Measurements from ENCODE around the gene LRP1.
"Not testable (repeated sequence)": the region's sequence is repeated elsewhere in the genome, so short reads cannot be mapped to it uniquely, and the experiment has no call there.

LRP1 gene

GRCh38 chr12:57116580-57117281, 11.6 kb upstream of the LRP1 start:
- no peaks in the 10 kb centered on the region for H3K9me3 Mint-ChIP-seq
- peaks cover 21% of the 10 kb centered on the region for H3K4me1 Mint-ChIP-seq (ENCODE audit: low read depth)
- DNase-seq, result no peak
- H3K27me3 Mint-ChIP-seq, result no peaks in the 10 kb centered on the region
- H3K27ac Mint-ChIP-seq, result no peak overlapping the region
- H3K36me3 Mint-ChIP-seq (ENCODE audit: low read depth), result no peaks in the 10 kb centered on the region
- H3K4me3 Mint-ChIP-seq, result no peak overlapping the region

GRCh38 chr12:57118711-57119271, 9.5 kb upstream of the LRP1 start:
- no peak overlapping the region for H3K4me3 Mint-ChIP-seq
- peaks cover 6% of the 10 kb centered on the region for H3K4me1 Mint-ChIP-seq (ENCODE audit: low read depth)
- no peaks in the 10 kb centered on the region for H3K9me3 Mint-ChIP-seq
- H3K27me3 Mint-ChIP-seq, result no peaks in the 10 kb centered on the region
- DNase-seq, result no peak
- no peak overlapping the region for H3K27ac Mint-ChIP-seq
- H3K36me3 Mint-ChIP-seq (ENCODE audit: low read depth), result no peaks in the 10 kb centered on the region

- Mint-ChIP-seq H3K27ac (no peak overlapping the region), H3K4me1 (ENCODE audit: low read depth) (peaks cover 10% of the 10 kb centered on the region), H3K36me3 (ENCODE audit: low read depth) (no peaks in the 10 kb centered on the region), H3K4me3 (no peak overlapping the region), H3K9me3 (no peaks in the 10 kb centered on the region), H3K27me3 (no peaks in the 10 kb centered on the region)
- no peak for DNase-seq
Observed at GRCh38 chr12:57119294-57120085, 8.8 kb upstream of the LRP1 start.

GRCh38 chr12:57120718-57121117, 7.6 kb upstream of the LRP1 start:
- H3K27me3 Mint-ChIP-seq; H3K36me3 Mint-ChIP-seq (ENCODE audit: low read depth); H3K4me3 Mint-ChIP-seq; H3K27ac Mint-ChIP-seq; H3K9me3 Mint-ChIP-seq; DNase-seq: not testable (repeated sequence)
- H3K4me1 Mint-ChIP-seq (ENCODE audit: low read depth), result peaks cover 11% of the 10 kb centered on the region

- Mint-ChIP-seq H3K27ac (no peak overlapping the region), H3K4me3 (no peak overlapping the region), H3K4me1 (ENCODE audit: low read depth) (peaks cover 20% of the 10 kb centered on the region), H3K36me3 (ENCODE audit: low read depth) (no peaks in the 10 kb centered on the region), H3K9me3 (no peaks in the 10 kb centered on the region), H3K27me3 (peaks cover 8% of the 10 kb centered on the region)
- DNase-seq, result no peak
Observed at GRCh38 chr12:57123813-57124212, 4.5 kb upstream of the LRP1 start.

- no peak overlapping the region for H3K4me3 Mint-ChIP-seq
- H3K9me3 Mint-ChIP-seq, result no peaks in the 10 kb centered on the region
Observed at GRCh38 chr12:57124261-57124877, 3.9 kb upstream of the LRP1 start.

GRCh38 chr12:57126061-57126460, 2.2 kb upstream of the LRP1 start:
- Mint-ChIP-seq H3K27ac (no peak overlapping the region), H3K36me3 (ENCODE audit: low read depth) (no peaks in the 10 kb centered on the region), H3K9me3 (no peaks in the 10 kb centered on the region), H3K4me1 (ENCODE audit: low read depth) (peaks cover 24% of the 10 kb centered on the region), H3K4me3 (no peak overlapping the region), H3K27me3 (peaks cover 8% of the 10 kb centered on the region)
- DNase-seq, result no peak

More at GRCh38 chr12:57124261-57124877, 3.9 kb upstream of the LRP1 start:
- H3K27ac Mint-ChIP-seq, result no peak overlapping the region
- peaks cover 8% of the 10 kb centered on the region for H3K27me3 Mint-ChIP-seq
- no peaks in the 10 kb centered on the region for H3K36me3 Mint-ChIP-seq (ENCODE audit: low read depth)
- peak; percentile 75 for DNase-seq
- H3K4me1 Mint-ChIP-seq (ENCODE audit: low read depth), result peaks cover 16% of the 10 kb centered on the region

GRCh38 chr12:57126561-57126960, 1.7 kb upstream of the LRP1 start:
- H3K36me3 Mint-ChIP-seq (ENCODE audit: low read depth), result no peaks in the 10 kb centered on the region
- no peaks in the 10 kb centered on the region for H3K9me3 Mint-ChIP-seq
- H3K27me3 Mint-ChIP-seq, result peaks cover 8% of the 10 kb centered on the region
- H3K4me1 Mint-ChIP-seq (ENCODE audit: low read depth), result peaks cover 25% of the 10 kb centered on the region
- no peak overlapping the region for H3K4me3 Mint-ChIP-seq
- no peak for DNase-seq
- no peak overlapping the region for H3K27ac Mint-ChIP-seq

- peak; percentile 60 for DNase-seq
- Mint-ChIP-seq H3K9me3 (no peaks in the 10 kb centered on the region), H3K27me3 (peaks cover 8% of the 10 kb centered on the region), H3K4me3 (peak overlapping the region; percentile 79), H3K27ac (no peak overlapping the region), H3K36me3 (ENCODE audit: low read depth) (no peaks in the 10 kb centered on the region), H3K4me1 (ENCODE audit: low read depth) (peaks cover 25% of the 10 kb centered on the region)
Observed at GRCh38 chr12:57127101-57127725, 1.1 kb upstream of the LRP1 start.

- no peak for DNase-seq
- H3K27me3 Mint-ChIP-seq, result peaks cover 8% of the 10 kb centered on the region
- H3K4me3 Mint-ChIP-seq, result peak overlapping the region; percentile 79
- H3K4me1 Mint-ChIP-seq (ENCODE audit: low read depth), result peaks cover 25% of the 10 kb centered on the region
- H3K36me3 Mint-ChIP-seq (ENCODE audit: low read depth), result no peaks in the 10 kb centered on the region
- H3K9me3 Mint-ChIP-seq, result no peaks in the 10 kb centered on the region
- no peak overlapping the region for H3K27ac Mint-ChIP-seq
Observed at GRCh38 chr12:57128519-57129247, 400 bp downstream of the LRP1 start.

GRCh38 chr12:57129321-57129842, 1.1 kb downstream of the LRP1 start:
- no peak for DNase-seq
- no peaks in the 10 kb centered on the region for H3K36me3 Mint-ChIP-seq (ENCODE audit: low read depth)
- H3K4me1 Mint-ChIP-seq (ENCODE audit: low read depth), result peaks cover 22% of the 10 kb centered on the region
- H3K27me3 Mint-ChIP-seq, result peaks cover 8% of the 10 kb centered on the region
- peak overlapping the region; percentile 45 for H3K4me3 Mint-ChIP-seq
- no peaks in the 10 kb centered on the region for H3K9me3 Mint-ChIP-seq
- peak overlapping the region; percentile 19 for H3K27ac Mint-ChIP-seq

GRCh38 chr12:57129889-57130288, 1.6 kb downstream of the LRP1 start:
- H3K9me3 Mint-ChIP-seq, result no peaks in the 10 kb centered on the region
- H3K4me3 Mint-ChIP-seq, result peak overlapping the region; percentile 45
- peak overlapping the region; percentile 19 for H3K27ac Mint-ChIP-seq
- H3K27me3 Mint-ChIP-seq, result peaks cover 5% of the 10 kb centered on the region
- H3K36me3 Mint-ChIP-seq (ENCODE audit: low read depth), result no peaks in the 10 kb centered on the region
- H3K4me1 Mint-ChIP-seq (ENCODE audit: low read depth), result peaks cover 20% of the 10 kb centered on the region
- DNase-seq, result no peak

- no peak overlapping the region for H3K4me3 Mint-ChIP-seq
- H3K27ac Mint-ChIP-seq, result no peak overlapping the region
- H3K27me3 Mint-ChIP-seq, result peaks cover 5% of the 10 kb centered on the region
- no peaks in the 10 kb centered on the region for H3K36me3 Mint-ChIP-seq (ENCODE audit: low read depth)
- no peaks in the 10 kb centered on the region for H3K9me3 Mint-ChIP-seq
- H3K4me1 Mint-ChIP-seq (ENCODE audit: low read depth), result peaks cover 20% of the 10 kb centered on the region
- DNase-seq, result no peak
Observed at GRCh38 chr12:57130941-57131340, 2.7 kb downstream of the LRP1 start.
